Measurements from ENCODE around the gene HGS. TPM values are rescaled to one million over a fixed set of nuclear protein-coding genes. Genes with fewer than 3 reads are reported as not detected.

Gene HGS, protein sequence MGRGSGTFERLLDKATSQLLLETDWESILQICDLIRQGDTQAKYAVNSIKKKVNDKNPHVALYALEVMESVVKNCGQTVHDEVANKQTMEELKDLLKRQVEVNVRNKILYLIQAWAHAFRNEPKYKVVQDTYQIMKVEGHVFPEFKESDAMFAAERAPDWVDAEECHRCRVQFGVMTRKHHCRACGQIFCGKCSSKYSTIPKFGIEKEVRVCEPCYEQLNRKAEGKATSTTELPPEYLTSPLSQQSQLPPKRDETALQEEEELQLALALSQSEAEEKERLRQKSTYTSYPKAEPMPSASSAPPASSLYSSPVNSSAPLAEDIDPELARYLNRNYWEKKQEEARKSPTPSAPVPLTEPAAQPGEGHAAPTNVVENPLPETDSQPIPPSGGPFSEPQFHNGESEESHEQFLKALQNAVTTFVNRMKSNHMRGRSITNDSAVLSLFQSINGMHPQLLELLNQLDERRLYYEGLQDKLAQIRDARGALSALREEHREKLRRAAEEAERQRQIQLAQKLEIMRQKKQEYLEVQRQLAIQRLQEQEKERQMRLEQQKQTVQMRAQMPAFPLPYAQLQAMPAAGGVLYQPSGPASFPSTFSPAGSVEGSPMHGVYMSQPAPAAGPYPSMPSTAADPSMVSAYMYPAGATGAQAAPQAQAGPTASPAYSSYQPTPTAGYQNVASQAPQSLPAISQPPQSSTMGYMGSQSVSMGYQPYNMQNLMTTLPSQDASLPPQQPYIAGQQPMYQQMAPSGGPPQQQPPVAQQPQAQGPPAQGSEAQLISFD
- total RNA-seq (2021; fragmentation: NEBNext Ultra II Directional; extraction: Animal tissue kit (Norgen Biotek cat#: 25700)) = 78.8 and 80.8 TPM in 2 replicates
- polyA plus RNA-seq (2011; rRNA removed) = 99.7 and 144 TPM in 2 replicates
- 68.0 TPM for polyA plus RNA-seq (2011; cell fraction: cytosol; rRNA removed)
- polyA plus RNA-seq (2011; cell fraction: nucleus; rRNA removed) = 334 TPM
- polyA plus RNA-seq (2012, experiment 1 of 2) = 65.1 to 84.3 TPM (median 78.3 TPM) in 4 replicates
- polyA plus RNA-seq (2012, experiment 2 of 2) = 54.5 TPM
- polyA plus RNA-seq (2013, experiment 1 of 2) = 39.6 TPM
- 35.7 TPM for polyA plus RNA-seq (2013, experiment 2 of 2)
- polyA minus RNA-seq (2011; rRNA and poly(A)+ RNA removed) = 71.4 and 95.1 TPM in 2 replicates
- 67.2 TPM for polyA minus RNA-seq (2011; cell fraction: cytosol; rRNA and poly(A)+ RNA removed)
- polyA minus RNA-seq (2011; cell fraction: nucleus; rRNA and poly(A)+ RNA removed) = 69.8 TPM
- long read RNA-seq, experiment 1, partial matches to known transcripts = 63 of 80 reads
- long read RNA-seq, experiment 1, other reads (novel, unspliced or antisense) = 16 of 80 reads
- long read RNA-seq, experiment 2, partial matches to known transcripts = 0 of 1 reads
- long read RNA-seq, experiment 2, other reads (novel, unspliced or antisense) = 1 of 1 reads

DNA sequence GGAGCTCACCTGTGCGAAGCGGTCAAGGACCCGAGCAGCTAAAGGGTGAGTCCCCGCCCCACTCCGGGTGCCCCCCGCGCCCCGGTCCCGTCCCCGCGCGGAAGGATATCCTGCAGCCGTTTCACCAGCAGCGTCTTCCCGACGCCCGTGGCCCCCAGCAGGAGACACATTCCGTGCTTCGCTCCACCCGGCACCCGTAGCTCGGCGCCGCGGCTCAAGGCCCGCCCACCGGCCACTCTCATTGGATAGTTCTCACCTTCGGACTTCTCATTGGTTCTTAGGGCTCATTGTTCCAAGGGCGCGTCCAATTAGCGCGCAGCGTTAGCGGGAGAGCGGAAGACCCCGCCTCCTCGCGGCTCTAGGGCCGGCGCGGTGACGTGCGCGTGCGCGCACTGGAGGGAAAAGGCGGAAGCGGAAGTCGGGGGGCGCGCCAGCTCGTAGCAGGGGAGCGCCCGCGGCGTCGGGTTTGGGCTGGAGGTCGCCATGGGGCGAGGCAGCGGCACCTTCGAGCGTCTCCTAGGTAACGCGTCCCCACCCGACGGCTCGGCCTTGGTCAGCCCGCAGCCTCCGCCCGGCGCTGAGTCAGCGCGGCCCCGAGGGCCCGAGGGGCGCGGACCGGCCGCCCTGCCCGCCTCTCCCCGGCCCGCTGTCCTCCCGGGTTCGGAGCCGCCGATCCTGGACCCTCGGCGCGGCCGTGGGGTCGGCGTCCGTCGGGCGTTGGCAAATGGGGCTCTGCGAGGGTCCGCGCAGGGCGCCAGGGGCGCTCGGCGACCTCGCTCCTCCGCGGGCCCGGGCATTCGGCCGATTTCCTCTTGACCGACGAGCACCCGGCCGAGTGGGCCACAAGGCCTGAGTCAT is at the start of gene HGS, which contains the start of gene ARL16:
TSS of gene HGS (plus strand) at position 428 of the 858 bp plus-strand sequence. CDS start at position 484, 56 bp downstream.
TSS of gene ARL16 (minus strand) at position 214 of the 858 bp plus-strand sequence. CDS start at position 170, 44 bp downstream.
- peaks cover 4 to 39% of the 10 kb centered on the region in 2 experiments; a peak in 3 of 4 replicates for H3K79me2 ChIP-seq (ENCODE audit: control insufficient read depth in 1 of 2, insufficient read depth in 2 of 2, low read length in 2 of 2)
- peak within 1 kb of the TSS; percentile 34 for H4K91ac ChIP-seq (replicated peaks; ENCODE audit: insufficient read length, low read length)
- H3K4me3 ChIP-seq (ENCODE audit: extremely low read depth in 1 of 4, insufficient read depth in 2 of 4, low read depth in 3 of 4, low read length in 4 of 4) = peak within 1 kb of the TSS; percentile 76 to 89 (median 87)
- H3K23ac ChIP-seq (ENCODE audit: insufficient read length) = no peak within 1 kb of the TSS
- no peak within 1 kb of the TSS for H3K4ac ChIP-seq (replicated peaks; ENCODE audit: insufficient read length, low read depth, low read length)
- peaks cover 0 to 27% of the 10 kb centered on the region in 2 experiments for H4K20me1 ChIP-seq (replicated peaks in 1 of 2; ENCODE audit: control insufficient read depth in 1 of 2, insufficient read depth in 2 of 2, low read length in 2 of 2)
- peaks cover 15% of the 10 kb centered on the region for H3K79me1 ChIP-seq (ENCODE audit: low read depth, low read length)
- ChIA-PET CTCF (ENCODE audit: partially characterized antibody) (interaction anchor here (0.8 to 3.1 kb wide), 9 partner anchors 8 to 185 kb away, joined by 3 to 20 read pairs (median 5); no protein-coding TSS in a partner anchor), POLR2A (ENCODE audit: partially characterized antibody) (interaction anchor here (0.8 to 28.4 kb wide), 13 partner anchors 8 to 195 kb away, joined by 3 to 436 read pairs (median 5); partner anchors contain the start of genes CCDC137, MRPL12, NPLOC4 and OXLD1)
- FAIRE-seq (no peak), DNase-seq (ENCODE audit: low read depth in 1 of 2, low spot score in 2 of 2) (peak; percentile 97 to 98)
- 0 out of 2 replicates have a peak within 1 kb of the TSS, but pooled peaks have one; percentile 61 for H2BK15ac ChIP-seq (ENCODE audit: low read length)
- H4K5ac ChIP-seq (ENCODE audit: insufficient read length, low read depth, low read length) = peak within 1 kb of the TSS; percentile 56
- peaks cover 12% of the 10 kb centered on the region for H3K23me2 ChIP-seq (ENCODE audit: low read depth, low read length)
- peaks cover 3 to 14% (median 7%) of the 10 kb centered on the region in 4 experiments; a peak in 6 of 7 replicates for H3K4me1 ChIP-seq (replicated peaks in 1 of 4; ENCODE audit: control insufficient read depth in 3 of 4, insufficient read depth in 4 of 4, low read length in 3 of 4)
- peak within 1 kb of the TSS; percentile 90 for H4K8ac ChIP-seq (ENCODE audit: extremely low read depth, insufficient read depth, low read length)
- H2AK5ac ChIP-seq (ENCODE audit: low read depth, low read length) = peak within 1 kb of the TSS; percentile 95; the same call in 1 of the 2 replicates
- peak within 1 kb of the TSS; percentile 58 for H3K27ac ChIP-seq (ENCODE audit: low read depth, low read length)
- H3K9me3 ChIP-seq (ENCODE audit: insufficient read depth in 2 of 2, low read depth in 1 of 2, low read length in 1 of 2) = no peaks in the 10 kb centered on the region
- peak within 1 kb of the TSS; percentile 70 for H3K56ac ChIP-seq (replicated peaks; ENCODE audit: insufficient read length, low read depth, low read length)
- peak within 1 kb of the TSS; percentile 77 to 88 for H3K4me2 ChIP-seq (ENCODE audit: insufficient read depth in 1 of 2, low read depth in 2 of 2, low read length in 2 of 2)
- H2BK12ac ChIP-seq (ENCODE audit: low read depth, low read length) = no peak within 1 kb of the TSS
- peak within 1 kb of the TSS; percentile 60; the same call in 1 of the 2 replicates for H2BK5ac ChIP-seq (ENCODE audit: low read depth, low read length)
- no peak within 1 kb of the TSS for H2BK120ac ChIP-seq (replicated peaks; ENCODE audit: low read depth, low read length)
- H2BK20ac ChIP-seq (ENCODE audit: low read length) = no peak within 1 kb of the TSS
- H3K18ac ChIP-seq (ENCODE audit: extremely low read depth, low read length) = peak within 1 kb of the TSS; percentile 32
- WGBS, 2 experiments (ENCODE audit: extremely low coverage in 1 of 2, insufficient coverage in 1 of 2, insufficient read length in 1 of 2, insufficient replicate concordance in 2 of 2, low coverage in 1 of 2, low lambda C conversion rate in 2 of 2, missing lambda C conversion rate in 1 of 2) = 2% methylated on average over 65 of the region's 112 CpGs; no CpG with 5 or more reads in 1 of the 2 experiments
- H2AFZ ChIP-seq (ENCODE audit: low read length) = no peak within 1 kb of the TSS
- H3K36me3 ChIP-seq (ENCODE audit: control insufficient read depth in 2 of 4, insufficient read depth in 4 of 4, low read length in 3 of 4) = peaks cover 2 to 20% (median 16%) of the 10 kb centered on the region in 4 experiments; a peak in 6 of 8 replicates
- H3K27me3 ChIP-seq (replicated peaks in 1 of 4; ENCODE audit: control insufficient read depth in 3 of 4, extremely low read depth in 1 of 4, insufficient read depth in 3 of 4, low read length in 3 of 4) = no peaks in the 10 kb centered on the region; a peak in 1 of 7 replicates
- H3K9ac ChIP-seq (replicated peaks in 1 of 4; ENCODE audit: extremely low read depth in 1 of 4, low read depth in 3 of 4, low read length in 3 of 4) = peak within 1 kb of the TSS; percentile 72 to 76 (median 73)
- H3K14ac ChIP-seq (ENCODE audit: insufficient read length) = no peak within 1 kb of the TSS
- TF ChIP-seq BACH1 (IDR thresholded peaks at IDR 0.05; ENCODE audit: low read length) (peak; percentile 16; the same call in 1 of the 2 replicates), TBP (IDR thresholded peaks at IDR 0.05; ENCODE audit: low read depth, low read length) (peak; percentile 31; the same call in 1 of the 2 replicates), CBX8 (IDR thresholded peaks at IDR 0.05; ENCODE audit: borderline replicate concordance, low read depth, low read length) (no peak), CEBPB (IDR thresholded peaks at IDR 0.05; ENCODE audit: low read depth, low read length) (no peak)

Data from H1 (cell line).